HUES64 (cell line): ENCODE measurements around the gene GNB3. TPM values are rescaled to one million over a fixed set of nuclear protein-coding genes. Genes with fewer than 3 reads are reported as not detected.
A peak's percentile ranks its signal among the peaks of the same experiment; 100 is the strongest.

Experiments used
- H3K27ac ChIP-seq: 2 replicates; pipeline ENCODE4 v1.7.0; 2013; ENCODE audit warnings: low read depth, low read length, inconsistent platforms
- H3K27me3 ChIP-seq: 2 replicates; pipeline ENCODE4 v1.6.1; 2013; ENCODE audit warnings: mild to moderate bottlenecking, low read length; ENCODE audit not compliant: insufficient read depth
- H3K36me3 ChIP-seq: 2 replicates; pipeline ENCODE4 v1.6.1; 2013; ENCODE audit warnings: mild to moderate bottlenecking, low read length; ENCODE audit not compliant: insufficient read depth
- H3K4me1 ChIP-seq: 2 replicates; pipeline ENCODE4 v1.6.1; 2013; ENCODE audit warnings: mild to moderate bottlenecking, low read length, moderate library complexity; ENCODE audit not compliant: insufficient read depth
- H3K4me3 ChIP-seq: 2 replicates; pipeline ENCODE4 v1.5.1; 2013; ENCODE audit warnings: mild to moderate bottlenecking, low read length, moderate library complexity
- H3K9ac ChIP-seq: 2 replicates; pipeline ENCODE4 v1.6.1; 2013; ENCODE audit warnings: mild to moderate bottlenecking, low read depth, low read length
- H3K9me3 ChIP-seq: 2 replicates; pipeline ENCODE4 v1.6.1; 2013; ENCODE audit warnings: low read depth, low read length; ENCODE audit not compliant: insufficient read depth
- WGBS: fragments of 150-250, 120-280 bp; methylation state at CpG from one replicate; pipeline ENCODE4 v1.1.7; 2013; ENCODE audit warnings: missing lambda C conversion rate; 5-methylcytosine and 5-hydroxymethylcytosine counted together
- polyA plus RNA-seq, 2 experiments: library from polyadenylated mRNA; stranded (reverse); fragments of 50-300 nt; gene quantifications; one replicate each; pipeline ENCODE4 v1.2.3, GENCODE V29; 2013

GNB3 gene
- 6.4 TPM for polyA plus RNA-seq (2013, experiment 1 of 2)
- 4.9 TPM for polyA plus RNA-seq (2013, experiment 2 of 2)

DNA sequence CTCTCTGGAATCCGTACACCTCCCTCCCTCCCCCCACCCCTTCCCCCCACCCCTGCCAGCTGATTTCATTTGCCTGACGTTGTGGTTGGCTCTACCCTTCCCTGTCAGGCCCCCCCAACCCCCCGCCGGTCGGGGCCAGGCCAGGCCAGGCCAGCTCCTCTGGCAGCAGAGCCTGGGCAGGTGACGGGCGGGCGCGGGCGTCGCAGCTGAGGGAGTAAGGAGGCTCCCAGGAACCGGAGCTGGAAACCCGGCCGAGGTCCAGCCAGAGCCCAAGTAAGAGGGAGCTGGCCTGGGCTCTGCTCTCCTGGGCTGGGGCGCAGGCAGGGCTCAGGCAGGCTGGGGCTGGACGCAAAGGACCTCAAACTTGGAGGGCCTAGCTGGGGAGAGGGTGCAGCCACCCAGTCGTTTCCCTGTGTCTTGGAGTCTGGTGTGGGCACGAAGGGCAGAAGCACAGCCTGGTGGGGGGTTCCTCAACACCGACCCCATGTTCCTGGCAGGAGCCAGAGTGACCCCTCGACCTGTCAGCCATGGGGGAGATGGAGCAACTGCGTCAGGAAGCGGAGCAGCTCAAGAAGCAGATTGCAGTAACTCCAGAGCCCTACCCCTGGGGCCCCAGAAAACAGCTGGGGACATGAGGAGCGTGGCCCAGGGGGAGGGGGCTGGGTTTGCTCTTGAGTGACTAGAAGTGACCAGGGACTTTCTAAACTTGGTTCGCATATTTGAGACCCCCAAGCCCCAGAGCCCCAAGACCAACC lies at the start of gene GNB3:
GNB3 (plus strand) TSS at position 165 of the 755 bp plus-strand sequence; CDS start at position 528, 363 bp downstream.
- peak within 1 kb of the TSS; percentile 27; the same call in 1 of the 2 replicates for H3K9ac ChIP-seq
- H3K4me3 ChIP-seq, result no peak within 1 kb of the TSS
- peaks cover 80% of the 10 kb centered on the region for H3K36me3 ChIP-seq
- H3K4me1 ChIP-seq, result peaks cover 12% of the 10 kb centered on the region; the same call in 1 of the 2 replicates
- WGBS, result 89% methylated on average over 24 of the region's 24 CpGs
- no peaks in the 10 kb centered on the region for H3K9me3 ChIP-seq
- H3K27ac ChIP-seq, result 0 out of 2 replicates have a peak within 1 kb of the TSS, but pooled peaks have one; percentile 28
- H3K27me3 ChIP-seq, result no peaks in the 10 kb centered on the region

DNA sequence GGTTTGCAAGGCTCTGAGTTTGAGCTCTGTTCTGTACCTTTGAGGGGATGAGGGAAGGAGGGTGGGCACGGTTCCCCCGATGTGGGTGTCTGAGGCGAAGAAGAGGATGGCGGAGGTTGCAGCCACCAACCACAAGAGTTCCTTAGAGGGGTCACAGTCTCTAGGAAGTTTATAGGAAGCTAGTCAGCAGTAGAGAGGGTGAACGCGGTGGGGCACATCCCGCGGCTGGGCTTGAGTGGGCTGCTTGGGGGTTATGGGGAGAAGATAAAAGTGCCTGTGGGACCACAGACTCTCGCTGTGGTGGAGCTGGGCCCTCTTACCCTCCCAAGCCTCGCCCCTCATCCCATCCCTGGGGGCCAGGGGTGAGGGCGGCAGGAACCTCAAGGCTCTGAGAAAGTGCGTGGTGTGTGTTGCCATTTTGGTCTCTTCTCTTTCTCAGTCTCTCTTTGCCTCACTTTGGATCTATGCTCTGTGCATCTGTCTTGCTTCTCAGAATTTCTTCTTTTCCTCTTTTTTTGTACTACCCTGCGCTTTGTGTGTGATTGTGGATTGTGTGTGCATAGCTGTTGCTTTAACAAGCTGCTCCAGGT lies 48.7 kb upstream of the GNB3 start:
- WGBS, result 92% methylated on average over 12 of the region's 13 CpGs
- Histone ChIP-seq H3K9me3 (no peaks in the 10 kb centered on the region), H3K36me3 (no peaks in the 10 kb centered on the region), H3K27ac (no peak overlapping the region), H3K27me3 (no peaks in the 10 kb centered on the region), H3K9ac (no peak overlapping the region), H3K4me1 (peaks cover 11% of the 10 kb centered on the region), H3K4me3 (no peak overlapping the region)

DNA sequence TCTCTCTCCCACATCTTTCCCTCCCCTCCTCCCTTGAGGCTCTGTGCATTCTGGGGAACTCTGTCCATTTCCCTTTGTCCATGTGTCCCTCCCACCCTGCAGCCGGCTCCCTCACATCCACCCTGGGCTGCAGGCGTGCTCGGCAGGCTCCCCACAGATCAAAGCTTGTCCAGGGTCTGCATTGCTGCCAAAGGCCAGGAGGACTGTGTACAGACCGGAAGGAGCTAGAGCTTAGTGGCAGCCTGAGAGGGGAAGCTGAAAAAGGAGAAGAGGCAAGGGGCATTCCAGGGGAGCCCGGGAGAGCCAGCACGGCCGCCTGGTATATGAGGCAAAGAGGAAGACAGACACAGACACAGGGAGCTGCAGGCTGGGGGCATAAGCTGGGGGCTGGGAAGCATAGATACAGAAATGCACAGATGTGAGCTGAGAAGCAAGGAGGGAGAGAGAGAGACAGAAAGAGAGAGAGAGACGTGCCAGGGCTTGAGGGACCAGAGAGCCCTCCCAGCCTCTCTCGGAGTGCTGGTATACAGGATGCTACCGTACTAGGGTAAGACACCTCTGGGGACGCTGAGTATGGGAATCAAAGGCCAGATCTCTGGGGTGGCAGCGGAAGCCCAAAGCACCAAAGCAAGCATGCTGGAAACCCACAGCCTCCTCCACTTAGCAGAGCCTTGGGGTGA lies 48.1 kb upstream of the GNB3 start:
- H3K9me3 ChIP-seq, result no peaks in the 10 kb centered on the region
- peaks cover 8% of the 10 kb centered on the region for H3K4me1 ChIP-seq
- no peak overlapping the region for H3K4me3 ChIP-seq
- H3K27ac ChIP-seq, result no peak overlapping the region
- H3K27me3 ChIP-seq, result no peaks in the 10 kb centered on the region
- no peak overlapping the region for H3K9ac ChIP-seq
- H3K36me3 ChIP-seq, result no peaks in the 10 kb centered on the region
- WGBS, result 57% methylated on average over 12 of the region's 12 CpGs

DNA sequence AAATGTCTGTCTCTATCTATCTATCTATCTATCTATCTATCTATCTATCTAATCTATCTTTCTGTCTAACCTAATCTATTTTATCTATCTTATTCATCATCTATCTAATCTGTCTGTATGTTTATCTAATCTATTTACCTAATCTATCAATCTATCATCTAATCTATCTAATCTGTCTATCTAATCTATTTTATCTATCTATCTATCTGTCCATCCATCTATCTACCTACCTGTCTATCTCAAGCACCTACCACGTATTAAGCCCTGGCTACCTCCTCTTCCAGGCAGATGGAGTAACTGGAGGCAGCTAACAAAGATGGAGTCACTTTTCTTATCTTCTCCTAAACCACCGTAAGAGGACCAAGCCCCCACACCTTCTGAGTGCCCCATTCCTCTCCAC lies 45.6 kb upstream of the GNB3 start:
- 78% methylated on average over 2 of the region's 2 CpGs for WGBS

DNA sequence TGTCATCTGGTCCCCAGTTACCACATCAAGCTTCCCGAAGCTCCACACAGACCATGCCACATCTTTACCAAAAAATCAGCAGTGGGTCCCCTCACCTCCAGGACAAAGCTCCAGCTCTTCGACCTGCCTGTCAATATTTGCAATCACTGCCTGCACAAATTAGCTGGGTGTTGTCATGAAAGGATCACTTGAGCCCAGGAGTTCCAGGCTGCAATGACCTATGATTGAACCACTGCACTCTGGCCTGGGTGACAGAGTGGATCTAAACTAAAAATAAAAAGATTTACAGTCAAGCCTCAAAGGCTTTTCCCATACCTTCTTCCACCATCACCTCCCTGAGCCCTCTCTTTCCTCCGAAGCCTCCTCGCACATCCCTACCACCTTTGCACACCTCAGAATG lies 44.1 kb upstream of the GNB3 start:
- Histone ChIP-seq H3K27ac (no peak overlapping the region), H3K9ac (no peak overlapping the region), H3K36me3 (no peaks in the 10 kb centered on the region), H3K27me3 (no peaks in the 10 kb centered on the region), H3K9me3 (no peaks in the 10 kb centered on the region), H3K4me3 (no peak overlapping the region), H3K4me1 (peaks cover 4% of the 10 kb centered on the region; the same call in 1 of the 2 replicates)
- WGBS, result 91% methylated on average over 4 of the region's 4 CpGs

More for the DNA sequence above, 45.6 kb upstream of the GNB3 start:
- H3K36me3 ChIP-seq, result no peaks in the 10 kb centered on the region
- H3K4me3 ChIP-seq, result no peak overlapping the region
- no peaks in the 10 kb centered on the region for H3K27me3 ChIP-seq
- no peaks in the 10 kb centered on the region for H3K9me3 ChIP-seq
- H3K9ac ChIP-seq, result no peak overlapping the region
- no peak overlapping the region for H3K27ac ChIP-seq
- peaks cover 4% of the 10 kb centered on the region; the same call in 1 of the 2 replicates for H3K4me1 ChIP-seq

DNA sequence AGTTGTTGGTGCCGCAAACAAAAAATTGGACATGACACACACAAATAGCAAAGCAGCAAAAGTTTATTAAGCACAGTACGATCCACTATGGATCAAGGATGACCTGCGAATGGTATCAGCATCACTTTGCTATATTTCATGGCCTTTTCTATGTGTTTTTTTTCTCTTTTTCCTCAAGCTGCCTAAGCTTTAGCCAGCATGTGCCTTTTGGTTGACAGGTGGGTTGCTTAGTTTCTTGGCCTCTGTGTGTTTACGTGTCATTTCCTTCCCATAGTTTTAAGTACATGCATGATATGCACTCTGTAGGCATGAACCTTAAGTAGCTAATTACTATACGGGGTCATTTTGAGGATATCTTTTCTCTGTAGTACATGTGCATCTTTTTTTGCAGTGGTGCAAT lies 41.6 kb upstream of the GNB3 start:
- WGBS, result 89% methylated on average over 5 of the region's 5 CpGs
- no peaks in the 10 kb centered on the region for H3K9me3 ChIP-seq

DNA sequence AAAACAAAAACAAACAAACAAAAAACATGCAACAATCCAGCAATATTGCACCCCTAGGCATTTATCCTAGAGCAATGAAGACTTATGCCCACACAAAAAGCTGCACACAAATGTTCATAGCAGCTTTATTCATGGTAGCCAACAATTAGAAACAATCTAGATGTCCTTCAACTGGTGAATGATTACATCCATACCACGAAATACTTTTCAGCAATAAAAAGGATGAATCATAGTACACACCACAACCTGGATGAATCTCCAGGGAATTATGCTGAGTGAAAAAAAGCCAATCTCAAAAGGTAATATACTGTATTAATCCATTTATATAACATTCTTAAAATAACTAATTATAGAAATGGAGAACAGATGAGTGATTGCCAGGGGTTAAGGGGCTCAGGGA lies 33.6 kb upstream of the GNB3 start:
- no peaks in the 10 kb centered on the region for H3K36me3 ChIP-seq
- H3K9me3 ChIP-seq, result no peaks in the 10 kb centered on the region
- no peak overlapping the region for H3K4me3 ChIP-seq
- WGBS, result 90% methylated on average over 1 of the region's 1 CpG
- H3K27me3 ChIP-seq, result no peaks in the 10 kb centered on the region
- no peak overlapping the region for H3K9ac ChIP-seq
- H3K27ac ChIP-seq, result no peak overlapping the region
- H3K4me1 ChIP-seq, result peaks cover 13% of the 10 kb centered on the region

More for the DNA sequence above, 41.6 kb upstream of the GNB3 start:
- Histone ChIP-seq H3K27ac (no peak overlapping the region), H3K4me3 (no peak overlapping the region), H3K4me1 (no peaks in the 10 kb centered on the region), H3K9ac (no peak overlapping the region), H3K27me3 (no peaks in the 10 kb centered on the region), H3K36me3 (no peaks in the 10 kb centered on the region)

DNA sequence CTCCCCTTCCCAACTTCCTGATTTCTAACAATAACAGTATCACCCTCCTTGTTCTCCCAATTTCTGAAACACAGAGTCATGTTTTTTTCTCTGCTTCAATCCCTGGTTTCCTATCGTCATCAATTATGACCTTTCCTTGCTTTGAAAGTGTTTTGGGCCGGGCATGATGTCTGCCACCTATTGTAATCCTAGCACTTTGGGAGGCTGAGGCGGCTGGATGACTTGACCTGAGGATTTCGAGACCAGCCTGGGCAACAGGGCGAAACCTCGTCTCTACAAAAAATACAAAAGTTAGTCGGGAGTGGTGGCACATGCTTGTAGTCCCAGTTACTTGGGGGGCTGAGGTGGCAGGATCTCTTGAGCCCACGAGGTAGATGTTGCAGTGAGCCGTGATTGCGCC lies 31.7 kb upstream of the GNB3 start:
- Histone ChIP-seq H3K27me3 (no peaks in the 10 kb centered on the region), H3K4me1 (peaks cover 13% of the 10 kb centered on the region), H3K27ac (no peak overlapping the region), H3K9ac (no peak overlapping the region), H3K36me3 (no peaks in the 10 kb centered on the region), H3K9me3 (no peaks in the 10 kb centered on the region), H3K4me3 (no peak overlapping the region)
- WGBS, result 82% methylated on average over 10 of the region's 10 CpGs

DNA sequence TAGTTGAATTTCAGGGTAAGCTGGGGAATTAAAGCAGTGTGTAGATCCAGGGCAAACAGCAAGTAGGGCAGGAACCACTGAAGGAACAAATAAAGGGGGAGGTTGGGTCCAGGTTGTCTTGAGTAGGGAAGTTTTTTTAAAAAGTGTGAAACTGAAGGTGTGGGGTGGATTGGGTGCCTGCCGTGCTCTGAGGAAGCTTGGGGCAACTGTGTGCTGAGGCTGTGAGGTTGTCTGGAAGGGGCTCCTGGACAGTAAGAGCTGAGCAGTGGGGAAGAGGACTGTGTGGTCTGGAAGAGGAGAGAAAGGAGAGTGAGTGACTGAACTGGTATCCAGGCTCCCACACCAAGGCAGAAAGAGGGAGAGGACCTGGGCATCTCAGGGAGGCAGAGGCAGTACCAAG lies 30.0 kb upstream of the GNB3 start:
- Histone ChIP-seq H3K9ac (no peak overlapping the region), H3K4me3 (no peak overlapping the region), H3K36me3 (no peaks in the 10 kb centered on the region), H3K9me3 (no peaks in the 10 kb centered on the region), H3K27ac (no peak overlapping the region), H3K27me3 (0 out of 2 replicates have a peak, but pooled peaks cover 3% of the 10 kb centered on the region), H3K4me1 (peaks cover 13% of the 10 kb centered on the region)
- 91% methylated on average over 1 of the region's 1 CpG for WGBS

DNA sequence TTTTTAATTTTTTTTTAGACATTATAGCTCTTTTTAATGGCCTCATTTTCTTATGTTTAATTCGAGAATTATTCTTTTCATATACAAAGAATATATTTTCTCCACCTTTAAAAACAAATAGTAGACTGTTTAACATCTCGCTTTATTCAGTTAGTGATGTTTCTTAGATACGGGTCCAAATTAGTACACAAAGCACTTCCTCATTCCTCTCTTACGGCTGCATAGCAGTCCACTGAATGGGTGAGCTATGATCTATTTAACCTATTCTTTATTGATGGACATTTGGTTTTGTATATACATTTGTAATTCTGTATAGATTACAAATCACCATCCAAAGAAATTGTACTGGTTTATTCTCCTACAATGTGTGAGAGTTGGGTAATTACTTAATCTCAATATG lies 27.4 kb upstream of the GNB3 start:
- Histone ChIP-seq H3K36me3 (no peaks in the 10 kb centered on the region), H3K9me3 (no peaks in the 10 kb centered on the region), H3K27ac (no peak overlapping the region), H3K4me1 (peaks cover 14% of the 10 kb centered on the region), H3K27me3 (0 out of 2 replicates have a peak, but pooled peaks cover 3% of the 10 kb centered on the region), H3K4me3 (no peak overlapping the region), H3K9ac (no peak overlapping the region)
- 100% methylated on average over 1 of the region's 4 CpGs for WGBS

DNA sequence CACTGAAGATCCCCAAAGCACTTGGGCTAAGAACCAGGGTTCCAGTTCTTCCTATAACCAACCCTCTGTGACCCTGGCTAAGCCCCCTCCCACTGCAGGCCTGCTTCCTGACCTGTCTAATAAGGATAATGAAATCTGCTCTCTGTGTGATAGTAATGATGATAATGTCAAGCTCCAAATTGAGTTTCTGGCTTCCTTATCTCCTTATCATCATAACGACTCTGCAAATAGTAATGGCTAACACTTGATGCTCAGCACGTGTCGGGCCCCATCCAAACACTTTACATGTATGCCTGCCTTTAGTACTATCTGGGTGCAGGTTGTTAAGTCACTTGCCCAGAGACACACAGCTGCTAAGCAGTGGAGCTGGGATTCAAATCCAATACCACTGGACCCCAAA lies 24.1 kb upstream of the GNB3 start:
- Histone ChIP-seq H3K9me3 (no peaks in the 10 kb centered on the region), H3K27ac (no peak overlapping the region), H3K9ac (no peak overlapping the region), H3K4me1 (peaks cover 28% of the 10 kb centered on the region), H3K36me3 (no peaks in the 10 kb centered on the region), H3K27me3 (peaks cover 12% of the 10 kb centered on the region), H3K4me3 (no peak overlapping the region)
- WGBS, result 86% methylated on average over 3 of the region's 3 CpGs
